A549 (cell line): ENCODE results near the gene SIVA1.

Experiments
- BCL3 ChIP-seq: fragments of >200 bp; sonication (Bioruptor Twin); formaldehyde crosslinking; IDR thresholded peaks from 3 replicates; pipeline ENCODE4 v1.6.1; 2016
- CEBPB ChIP-seq, 2 experiments: fragments of >200 bp in 1 of 2; sonication (Bioruptor Twin) in 1 of 2; formaldehyde crosslinking in 1 of 2; IDR thresholded peaks; 2 replicates each; pipeline ENCODE4 v1.6.1; 2012 to 2016
- NPAS2 ChIP-seq: fragments of 250-450 bp; sonication (Bioruptor Pico); IDR thresholded peaks from 2 replicates; pipeline ENCODE4 v1.8.0; 2022; ENCODE audit warnings: mild to moderate bottlenecking, moderate library complexity, borderline replicate concordance
- RCOR1 ChIP-seq: fragments of 150-350 bp; IDR thresholded peaks from 2 replicates; pipeline ENCODE4 v1.6.1; 2014; ENCODE audit warnings: antibody characterized with exemption, low read length, low read depth
- ZFP36 ChIP-seq: fragments of 450-650 bp; IDR thresholded peaks from 2 replicates; pipeline ENCODE4 v1.6.1; 2014; ENCODE audit warnings: borderline replicate concordance; ENCODE audit not compliant: partially characterized antibody
- TF ChIP-seq, protein P1 (sequence below): fragments of 200-600 bp; sonication (generic); IDR thresholded peaks from 2 replicates; pipeline ENCODE4 v1.6.1; 2016; ENCODE audit warnings: antibody characterized with exemption, mild to moderate bottlenecking, moderate library complexity
- TF ChIP-seq, protein P2 (sequence below): fragments of >200 bp; sonication (Bioruptor Twin); formaldehyde crosslinking; IDR thresholded peaks from 3 replicates; pipeline ENCODE4 v1.5.1; 2016

- TF ChIP-seq, protein P1, sequence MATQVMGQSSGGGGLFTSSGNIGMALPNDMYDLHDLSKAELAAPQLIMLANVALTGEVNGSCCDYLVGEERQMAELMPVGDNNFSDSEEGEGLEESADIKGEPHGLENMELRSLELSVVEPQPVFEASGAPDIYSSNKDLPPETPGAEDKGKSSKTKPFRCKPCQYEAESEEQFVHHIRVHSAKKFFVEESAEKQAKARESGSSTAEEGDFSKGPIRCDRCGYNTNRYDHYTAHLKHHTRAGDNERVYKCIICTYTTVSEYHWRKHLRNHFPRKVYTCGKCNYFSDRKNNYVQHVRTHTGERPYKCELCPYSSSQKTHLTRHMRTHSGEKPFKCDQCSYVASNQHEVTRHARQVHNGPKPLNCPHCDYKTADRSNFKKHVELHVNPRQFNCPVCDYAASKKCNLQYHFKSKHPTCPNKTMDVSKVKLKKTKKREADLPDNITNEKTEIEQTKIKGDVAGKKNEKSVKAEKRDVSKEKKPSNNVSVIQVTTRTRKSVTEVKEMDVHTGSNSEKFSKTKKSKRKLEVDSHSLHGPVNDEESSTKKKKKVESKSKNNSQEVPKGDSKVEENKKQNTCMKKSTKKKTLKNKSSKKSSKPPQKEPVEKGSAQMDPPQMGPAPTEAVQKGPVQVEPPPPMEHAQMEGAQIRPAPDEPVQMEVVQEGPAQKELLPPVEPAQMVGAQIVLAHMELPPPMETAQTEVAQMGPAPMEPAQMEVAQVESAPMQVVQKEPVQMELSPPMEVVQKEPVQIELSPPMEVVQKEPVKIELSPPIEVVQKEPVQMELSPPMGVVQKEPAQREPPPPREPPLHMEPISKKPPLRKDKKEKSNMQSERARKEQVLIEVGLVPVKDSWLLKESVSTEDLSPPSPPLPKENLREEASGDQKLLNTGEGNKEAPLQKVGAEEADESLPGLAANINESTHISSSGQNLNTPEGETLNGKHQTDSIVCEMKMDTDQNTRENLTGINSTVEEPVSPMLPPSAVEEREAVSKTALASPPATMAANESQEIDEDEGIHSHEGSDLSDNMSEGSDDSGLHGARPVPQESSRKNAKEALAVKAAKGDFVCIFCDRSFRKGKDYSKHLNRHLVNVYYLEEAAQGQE: no peak
- no peak for TF ChIP-seq BCL3
- TF ChIP-seq, protein P2, sequence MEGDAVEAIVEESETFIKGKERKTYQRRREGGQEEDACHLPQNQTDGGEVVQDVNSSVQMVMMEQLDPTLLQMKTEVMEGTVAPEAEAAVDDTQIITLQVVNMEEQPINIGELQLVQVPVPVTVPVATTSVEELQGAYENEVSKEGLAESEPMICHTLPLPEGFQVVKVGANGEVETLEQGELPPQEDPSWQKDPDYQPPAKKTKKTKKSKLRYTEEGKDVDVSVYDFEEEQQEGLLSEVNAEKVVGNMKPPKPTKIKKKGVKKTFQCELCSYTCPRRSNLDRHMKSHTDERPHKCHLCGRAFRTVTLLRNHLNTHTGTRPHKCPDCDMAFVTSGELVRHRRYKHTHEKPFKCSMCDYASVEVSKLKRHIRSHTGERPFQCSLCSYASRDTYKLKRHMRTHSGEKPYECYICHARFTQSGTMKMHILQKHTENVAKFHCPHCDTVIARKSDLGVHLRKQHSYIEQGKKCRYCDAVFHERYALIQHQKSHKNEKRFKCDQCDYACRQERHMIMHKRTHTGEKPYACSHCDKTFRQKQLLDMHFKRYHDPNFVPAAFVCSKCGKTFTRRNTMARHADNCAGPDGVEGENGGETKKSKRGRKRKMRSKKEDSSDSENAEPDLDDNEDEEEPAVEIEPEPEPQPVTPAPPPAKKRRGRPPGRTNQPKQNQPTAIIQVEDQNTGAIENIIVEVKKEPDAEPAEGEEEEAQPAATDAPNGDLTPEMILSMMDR: no peak
- no peak for TF ChIP-seq CEBPB (IDR thresholded peaks at IDR 0.05)
- TF ChIP-seq ZFP36: no peak
- TF ChIP-seq RCOR1: no peak
- TF ChIP-seq NPAS2 (CRISPR knock-in tag): no peak
Measured at GRCh38 chr14:104715416-104715815, 37.5 kb upstream of the SIVA1 start.
